CD4-positive, alpha-beta T cell treated with Interferon gamma for 1 hour (primary cell): ENCODE measurements around the gene SLC22A31.
"Not testable (repeated sequence)": the region's sequence is repeated elsewhere in the genome, so short reads cannot be mapped to it uniquely, and the experiment has no call there.

ENCODE experiments used
- DNase-seq: peaks from one replicate; pipeline ENCODE4 v3.0.0-alpha.2; 2020

The SLC22A31 gene

GRCh38 chr16:89200124-89200849 lies at the start of gene SLC22A31:
Gene SLC22A31, minus strand, starts transcription at chr16:89200537. Its CDS starts 36 bp downstream, at chr16:89200501.
- no peak for DNase-seq

DNA sequence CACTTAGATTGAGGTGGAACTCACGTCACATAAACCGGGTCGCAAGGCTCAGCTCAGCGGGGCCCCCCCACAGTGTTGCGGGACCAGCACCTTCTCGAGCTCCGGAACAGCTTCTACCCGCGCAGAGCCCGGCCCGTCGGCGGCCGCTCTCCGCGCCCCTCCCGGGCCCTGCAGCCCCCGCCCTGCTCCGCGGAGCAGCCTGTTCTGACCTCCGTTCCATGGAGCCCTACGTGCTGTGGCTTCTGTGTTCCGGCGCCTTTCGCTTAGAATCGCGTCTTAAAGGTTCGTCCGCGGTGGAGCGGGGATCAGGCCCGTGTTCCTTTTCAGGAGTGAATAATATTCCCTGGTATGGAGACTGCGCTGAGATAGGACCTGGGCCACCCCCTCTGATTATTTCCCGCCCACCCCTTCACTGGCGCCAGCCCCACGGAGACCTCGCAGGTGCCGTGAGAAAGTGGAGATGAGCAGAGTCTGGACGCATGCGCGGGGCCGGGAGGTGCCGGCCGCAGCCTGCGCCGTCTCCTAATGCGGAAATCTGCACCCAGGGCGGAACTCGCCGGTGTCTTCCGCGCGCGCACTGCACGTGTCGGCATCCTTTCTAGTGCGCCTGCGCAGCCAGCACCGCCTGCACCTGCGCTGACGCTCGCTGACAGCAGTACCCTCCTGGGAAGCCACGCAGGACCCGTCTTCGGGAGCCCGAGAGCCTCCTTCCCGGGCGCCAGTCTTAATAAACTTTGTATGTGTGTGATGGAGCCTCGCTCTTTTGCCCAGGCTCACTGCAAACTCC lies 48.1 kb upstream of the SLC22A31 start:
- peak; percentile 34 for DNase-seq

GRCh38 chr16:89247734-89248075 lies 47.4 kb upstream of the SLC22A31 start:
- DNase-seq, result not testable (repeated sequence)

- peak; percentile 87 for DNase-seq
Measured at GRCh38 chr16:89246903-89247733, 46.8 kb upstream of the SLC22A31 start.

DNA sequence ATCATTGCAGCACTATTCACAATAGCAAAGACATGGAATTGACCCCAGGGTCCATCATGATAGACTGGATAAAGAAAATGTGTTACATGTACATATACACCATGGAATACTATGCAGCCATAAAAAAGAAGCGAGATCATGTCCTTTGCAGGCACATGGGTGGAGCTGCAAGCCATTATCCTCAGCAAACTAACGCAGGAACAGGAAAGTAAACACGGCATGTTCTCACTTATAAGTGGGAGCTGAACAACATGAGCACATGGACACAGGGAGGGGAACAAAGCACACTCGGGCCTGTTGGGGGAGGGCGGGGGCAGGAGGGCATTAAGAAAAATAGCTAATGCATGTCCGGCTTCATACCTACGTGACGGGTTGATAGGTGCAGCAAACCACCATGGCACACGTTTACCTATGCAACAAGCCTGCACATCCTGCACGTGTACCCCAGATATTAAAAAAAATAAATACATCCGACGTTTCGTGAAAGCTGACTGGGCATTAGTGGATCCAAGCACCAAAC lies 46.1 kb upstream of the SLC22A31 start:
- no peak for DNase-seq

DNA sequence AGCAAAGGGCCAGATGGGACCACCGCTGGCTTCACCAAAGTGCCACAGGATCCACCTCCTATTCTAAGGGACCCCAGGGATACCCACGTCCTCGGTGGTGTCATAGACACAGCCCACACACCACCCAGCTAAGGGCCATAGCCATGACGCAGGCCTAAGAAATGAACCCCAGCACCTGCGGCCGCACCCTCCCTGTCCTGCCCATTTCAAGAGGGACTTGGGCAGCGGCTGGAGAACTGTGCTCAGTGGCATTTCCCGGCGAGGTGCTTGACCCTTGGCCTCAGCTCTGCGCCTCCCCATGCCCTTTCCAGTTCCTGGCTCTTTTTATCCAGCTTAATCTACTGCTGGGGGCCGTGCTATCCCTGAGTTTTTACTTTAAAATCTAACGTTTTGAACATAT lies 44.4 kb upstream of the SLC22A31 start:
- DNase-seq, result no peak

DNA sequence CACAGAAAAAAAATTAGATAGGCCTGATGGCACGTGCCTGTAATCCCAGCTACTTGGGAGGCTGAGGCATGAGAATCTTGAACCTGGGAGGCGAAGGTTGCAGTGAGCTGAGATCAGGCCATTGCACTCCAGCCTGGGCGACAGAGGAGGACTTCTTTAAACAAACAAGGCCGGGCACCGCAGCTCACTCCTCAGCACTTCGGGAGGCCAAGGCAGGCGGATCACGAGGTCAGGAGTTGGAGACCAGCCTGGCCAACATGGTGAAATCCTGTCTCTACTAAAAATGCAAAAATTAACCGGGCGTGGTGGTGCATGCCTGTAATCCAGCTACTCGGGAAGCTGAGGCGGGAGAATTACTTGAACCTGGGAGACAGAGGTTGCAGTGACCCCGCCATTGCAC lies 43.9 kb upstream of the SLC22A31 start:
- not testable (repeated sequence) for DNase-seq

DNA sequence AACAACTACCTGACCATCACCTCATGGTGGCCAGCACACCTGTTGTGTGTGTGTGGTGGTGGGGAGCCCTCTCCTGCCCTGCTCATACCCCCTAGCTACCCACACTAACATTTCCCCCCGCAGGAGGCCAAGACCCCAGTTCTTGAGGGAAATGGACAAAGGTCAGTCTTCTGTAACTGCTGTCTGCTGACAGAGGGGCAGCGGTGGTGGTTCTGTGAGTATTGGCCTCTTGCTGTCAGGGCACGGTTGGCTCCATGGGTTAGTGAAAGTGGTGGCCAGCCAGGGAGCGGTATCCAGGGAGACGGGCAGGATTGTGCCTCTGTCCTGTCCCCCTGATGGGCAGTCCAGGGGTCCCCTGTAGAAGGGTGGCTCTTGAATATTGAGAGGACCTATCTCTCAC lies 43.3 kb upstream of the SLC22A31 start:
- no peak for DNase-seq

DNA sequence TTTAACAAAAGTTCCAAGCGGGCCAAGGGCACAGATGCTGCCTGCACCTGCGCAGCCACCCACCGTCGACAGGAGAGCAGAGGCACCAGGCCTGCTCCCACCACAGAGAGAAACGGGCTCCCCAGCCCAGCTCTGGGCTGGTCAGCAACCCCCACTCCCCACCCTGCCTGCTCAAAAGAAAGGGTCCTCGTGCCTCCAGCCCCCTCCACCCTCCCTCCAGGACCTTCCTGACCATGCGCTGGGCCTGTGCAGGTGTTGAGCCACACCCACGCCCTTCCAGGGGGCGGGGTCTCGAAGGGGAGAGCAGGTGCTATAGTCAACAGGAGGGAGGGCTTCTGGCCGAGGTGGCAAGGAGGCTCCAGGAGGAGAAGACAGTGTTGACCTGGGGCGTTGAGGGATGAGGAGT lies 42.5 kb upstream of the SLC22A31 start:
- DNase-seq, result no peak

- DNase-seq, result peak; percentile 91
Measured at GRCh38 chr16:89241187-89242007, 41.1 kb upstream of the SLC22A31 start.

DNA sequence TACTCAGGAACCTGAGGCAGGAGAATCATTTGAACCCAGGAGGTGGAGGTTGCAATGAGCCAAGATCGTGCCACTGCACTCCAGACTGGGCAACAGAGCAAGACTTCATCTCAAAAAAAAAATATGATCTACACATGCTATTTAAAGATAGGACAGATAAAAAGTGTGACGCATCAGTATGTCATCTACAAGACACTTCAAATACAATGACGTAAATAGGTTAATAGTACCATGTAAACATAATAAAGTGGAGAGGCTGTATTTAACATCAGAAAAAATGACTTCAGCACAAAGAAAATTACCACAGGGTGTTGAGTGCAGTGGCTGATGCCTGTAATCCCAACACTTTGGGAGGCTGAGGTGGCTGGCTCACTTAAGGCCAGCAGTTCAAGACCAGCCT lies 37.4 kb upstream of the SLC22A31 start:
- DNase-seq, result no peak

DNA sequence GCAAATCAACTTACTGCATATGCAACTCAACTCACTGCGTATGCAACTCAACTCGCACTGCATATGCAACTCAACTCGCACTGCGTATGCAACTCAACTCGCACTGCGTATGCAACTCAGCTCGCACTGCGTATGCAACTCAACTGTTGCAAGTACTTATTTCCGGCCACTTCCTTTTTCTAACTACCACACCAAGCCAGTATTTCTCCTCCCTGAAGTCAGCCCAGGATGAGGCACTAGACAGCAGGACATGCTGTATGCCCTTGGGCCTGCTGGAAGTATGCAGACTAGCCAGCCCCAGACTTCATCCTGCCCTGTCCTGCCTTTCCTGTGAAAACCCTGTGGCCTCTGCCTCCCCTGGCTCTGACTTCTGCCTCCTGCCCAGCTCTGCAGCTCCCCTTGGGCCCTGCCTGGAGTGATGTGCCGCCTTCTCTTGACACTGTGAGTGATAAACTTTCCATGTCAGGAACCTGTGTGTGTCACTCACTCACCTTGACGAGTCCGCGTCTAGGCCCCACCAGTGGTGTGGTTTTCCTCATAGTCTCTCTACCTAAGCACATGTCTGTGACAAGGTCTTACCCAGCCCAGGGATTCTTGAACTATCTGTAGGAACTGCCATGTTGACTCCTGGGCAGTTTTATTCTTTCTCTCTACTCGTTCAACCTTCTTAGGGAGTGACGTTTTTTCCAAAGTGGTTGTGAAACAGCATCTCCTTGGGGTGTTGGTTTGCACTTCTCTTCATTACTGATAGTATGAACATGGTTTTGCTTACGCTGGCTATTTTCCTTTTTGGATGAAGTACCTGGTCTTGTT lies 33.5 kb upstream of the SLC22A31 start:
- no peak for DNase-seq

DNA sequence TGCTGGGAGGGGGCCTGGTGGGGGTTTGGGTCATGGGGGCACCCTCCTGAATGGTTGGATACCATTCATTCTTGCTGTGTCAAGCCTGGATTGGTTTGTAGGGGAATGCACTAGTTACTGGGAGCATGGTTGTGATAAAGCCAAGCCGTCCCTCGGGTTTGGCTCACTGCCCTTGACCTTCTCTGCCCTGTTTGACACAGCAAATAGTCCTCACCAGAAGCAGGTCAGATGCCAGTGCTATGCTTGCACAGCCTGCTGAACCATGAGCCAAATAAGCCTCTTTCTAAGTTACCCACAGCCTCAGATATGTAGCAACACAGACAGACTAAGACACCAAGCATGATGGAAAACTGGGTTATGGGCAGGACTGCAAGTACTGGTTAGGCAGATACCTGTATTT lies 31.8 kb upstream of the SLC22A31 start:
- no peak for DNase-seq

DNA sequence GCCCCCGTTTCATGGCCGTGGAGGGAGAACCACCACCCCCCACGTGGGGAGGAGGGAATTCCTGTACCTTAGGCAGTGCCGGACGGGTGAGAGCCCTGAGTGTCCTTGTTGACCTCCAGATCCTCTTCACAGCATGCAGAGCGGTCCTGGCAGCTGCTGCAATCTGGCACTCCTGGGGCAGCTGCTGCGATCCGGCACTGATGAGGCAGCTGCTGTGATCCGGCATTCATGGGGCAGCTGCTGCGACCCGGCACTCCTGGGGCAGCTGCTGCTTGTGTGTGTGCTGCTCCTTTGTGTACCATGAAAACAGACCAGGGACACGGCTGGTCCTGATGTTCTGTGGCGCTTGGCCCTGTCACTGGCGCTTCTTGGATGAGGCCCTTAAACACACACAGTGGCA lies 29.9 kb upstream of the SLC22A31 start:
- DNase-seq, result no peak

GRCh38 chr16:89224665-89225064 lies 24.3 kb upstream of the SLC22A31 start:
- DNase-seq, result no peak

DNA sequence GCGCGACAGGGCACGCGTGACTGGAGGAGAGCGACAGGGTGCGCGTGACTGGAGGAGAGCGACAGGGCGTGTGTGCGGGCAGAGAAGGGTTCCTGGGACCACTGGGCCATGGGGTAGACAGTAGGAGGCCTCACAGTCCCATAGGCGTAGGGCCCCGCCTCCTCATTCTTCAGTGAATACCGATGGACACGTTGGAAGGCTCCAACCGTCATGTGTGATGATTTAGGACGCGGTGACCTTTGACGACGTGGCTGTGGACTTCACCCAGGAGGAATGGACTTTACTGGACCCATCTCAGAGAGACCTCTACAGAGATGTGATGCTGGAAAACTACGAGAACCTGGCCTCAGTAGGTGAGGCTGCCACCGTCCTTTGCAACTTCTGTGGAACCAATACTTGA lies 22.6 kb upstream of the SLC22A31 start:
- DNase-seq, result no peak

DNA sequence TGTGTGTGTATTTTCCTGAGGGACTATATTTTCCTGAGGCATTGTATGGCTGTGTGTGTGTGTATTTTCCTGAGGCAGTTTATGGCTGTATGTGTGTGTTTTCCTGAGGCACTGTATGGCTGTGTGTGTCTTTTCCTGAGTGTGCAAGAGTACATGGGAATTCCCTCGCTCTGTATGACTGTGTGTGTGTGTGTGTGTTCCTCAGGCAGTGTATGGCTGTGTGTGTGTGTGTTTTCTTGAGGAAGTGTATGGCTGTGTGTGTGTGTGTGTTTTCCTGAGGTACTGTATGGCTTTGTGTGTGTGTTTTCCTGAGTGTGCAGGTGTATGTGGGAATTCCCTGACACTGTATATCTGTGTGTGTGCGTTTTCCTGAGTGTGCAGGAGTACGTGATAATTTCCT lies 21.3 kb upstream of the SLC22A31 start:
- no peak for DNase-seq

DNA sequence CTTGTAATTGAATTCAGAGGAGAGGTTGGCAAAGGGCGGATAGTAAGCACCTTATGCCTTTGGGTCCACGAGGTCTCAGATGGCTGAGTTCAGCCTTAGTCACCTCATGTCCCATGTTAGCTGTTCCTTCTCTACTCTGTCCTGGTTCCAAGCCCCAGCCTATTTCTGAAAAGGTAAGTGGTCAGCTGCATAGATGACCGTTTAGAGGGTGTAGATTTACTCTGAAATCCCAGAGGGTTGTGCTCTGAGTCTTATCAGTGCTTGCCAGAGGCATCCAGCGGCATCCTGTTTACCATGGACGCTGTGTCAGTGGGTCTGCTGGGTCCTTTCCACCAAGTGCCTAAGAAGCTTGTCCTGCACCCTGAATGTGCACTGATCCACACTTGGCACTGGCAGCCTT lies 19.0 kb upstream of the SLC22A31 start:
- DNase-seq, result no peak

- peak; percentile 84 for DNase-seq
Measured at GRCh38 chr16:89217388-89218191, 17.3 kb upstream of the SLC22A31 start, which contains the start of gene ZNF778. Gene ZNF778, plus strand, starts transcription at chr16:89217703. Its CDS starts 3,425 bp downstream, at chr16:89221128.

DNA sequence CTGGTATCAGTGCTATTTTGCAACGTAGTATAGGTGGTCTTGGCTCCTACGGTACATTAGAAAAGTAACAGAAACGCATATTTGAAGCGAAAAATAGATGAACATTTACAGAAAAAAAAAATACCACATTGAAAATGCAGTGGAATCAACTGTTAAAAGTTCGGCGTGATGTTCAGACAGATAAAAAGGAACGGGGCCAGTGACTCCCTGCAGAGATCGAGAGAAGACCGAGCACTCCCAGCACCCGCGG lies 16.7 kb upstream of the SLC22A31 start:
- no peak for DNase-seq
